Measurements from ENCODE around the gene MADCAM1. TPM values are rescaled to one million over a fixed set of nuclear protein-coding genes. Genes with fewer than 3 reads are reported as not detected.

The MADCAM1 gene
- total RNA-seq, 1 experiment from 2014 or later, result not detected

- peak in 1 of 2 experiments; percentile 43 for DNase-seq (ENCODE audit: low read depth in 1 of 2, low spot score in 2 of 2)
- no peak overlapping the region for H3K4me3 ChIP-seq
- no peak overlapping the region for H3K27ac ChIP-seq
Measured at GRCh38 chr19:498511-498891, 2.2 kb downstream of the MADCAM1 start.

GRCh38 chr19:498977-499623 is 2.8 kb downstream of the MADCAM1 start:
- Histone ChIP-seq H3K27ac (no peak overlapping the region), H3K9me3 (replicated peaks) (no peaks in the 10 kb centered on the region)

More at GRCh38 chr19:498511-498891, 2.2 kb downstream of the MADCAM1 start:
- no peaks in the 10 kb centered on the region for H3K4me1 ChIP-seq (replicated peaks)
- no peaks in the 10 kb centered on the region for H3K36me3 ChIP-seq
- peaks cover 20% of the 10 kb centered on the region for H3K27me3 ChIP-seq (replicated peaks)
- no peaks in the 10 kb centered on the region for H3K9me3 ChIP-seq (replicated peaks)

DNA sequence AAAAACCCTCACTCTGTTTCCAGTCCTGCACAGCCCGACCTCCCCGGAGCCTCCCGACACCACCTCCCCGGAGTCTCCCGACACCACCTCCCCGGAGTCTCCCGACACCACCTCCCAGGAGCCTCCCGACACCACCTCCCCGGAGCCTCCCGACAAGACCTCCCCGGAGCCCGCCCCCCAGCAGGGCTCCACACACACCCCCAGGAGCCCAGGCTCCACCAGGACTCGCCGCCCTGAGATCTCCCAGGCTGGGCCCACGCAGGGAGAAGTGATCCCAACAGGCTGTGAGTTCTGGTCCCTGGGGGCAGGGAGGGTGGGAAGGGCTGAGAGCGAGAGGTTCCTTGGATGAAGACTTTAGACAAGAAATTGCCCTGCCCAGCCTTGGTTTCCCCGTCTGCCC is 5.4 kb downstream of the MADCAM1 start:
- H3K36me3 ChIP-seq, result no peaks in the 10 kb centered on the region
- H3K4me3 ChIP-seq, result no peak overlapping the region
- DNase-seq (ENCODE audit: low read depth in 1 of 2, low spot score in 2 of 2), result no peak

More at GRCh38 chr19:498977-499623, 2.8 kb downstream of the MADCAM1 start:
- Histone ChIP-seq H3K4me1 (replicated peaks) (no peaks in the 10 kb centered on the region), H3K36me3 (no peaks in the 10 kb centered on the region), H3K4me3 (no peak overlapping the region), H3K27me3 (replicated peaks) (peaks cover 20% of the 10 kb centered on the region)
- DNase-seq (ENCODE audit: low read depth in 1 of 2, low spot score in 2 of 2), result no peak

DNA sequence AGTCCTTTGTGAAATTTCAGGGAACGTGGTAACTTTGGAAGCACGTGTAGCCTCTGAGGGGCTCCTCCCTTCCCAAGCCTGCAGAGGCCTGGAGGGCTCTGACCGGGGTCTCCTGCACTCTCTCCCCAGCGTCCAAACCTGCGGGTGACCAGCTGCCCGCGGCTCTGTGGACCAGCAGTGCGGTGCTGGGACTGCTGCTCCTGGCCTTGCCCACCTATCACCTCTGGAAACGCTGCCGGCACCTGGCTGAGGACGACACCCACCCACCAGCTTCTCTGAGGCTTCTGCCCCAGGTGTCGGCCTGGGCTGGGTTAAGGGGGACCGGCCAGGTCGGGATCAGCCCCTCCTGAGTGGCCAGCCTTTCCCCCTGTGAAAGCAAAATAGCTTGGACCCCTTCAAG is 8.3 kb downstream of the MADCAM1 start:
- Histone ChIP-seq H3K9me3 (replicated peaks) (no peaks in the 10 kb centered on the region), H3K27me3 (replicated peaks) (no peaks in the 10 kb centered on the region), H3K27ac (no peak overlapping the region), H3K4me3 (no peak overlapping the region), H3K4me1 (replicated peaks) (peaks cover 16% of the 10 kb centered on the region), H3K36me3 (peaks cover 7% of the 10 kb centered on the region)
- DNase-seq (ENCODE audit: low read depth in 1 of 2, low spot score in 2 of 2), result no peak

More for the DNA sequence above, 5.4 kb downstream of the MADCAM1 start:
- Histone ChIP-seq H3K27me3 (replicated peaks) (peaks cover 10% of the 10 kb centered on the region), H3K4me1 (replicated peaks) (peaks cover 7% of the 10 kb centered on the region), H3K9me3 (replicated peaks) (no peaks in the 10 kb centered on the region), H3K27ac (no peak overlapping the region)

- Histone ChIP-seq H3K4me3 (peak overlapping the region; percentile 91), H3K9me3 (replicated peaks) (no peaks in the 10 kb centered on the region), H3K36me3 (peaks cover 20% of the 10 kb centered on the region), H3K27ac (peak overlapping the region; percentile 87), H3K4me1 (replicated peaks) (peaks cover 16% of the 10 kb centered on the region), H3K27me3 (replicated peaks) (no peaks in the 10 kb centered on the region)
- DNase-seq (ENCODE audit: low read depth in 1 of 2, low spot score in 2 of 2), result peak; percentile 98 to 99
Measured at GRCh38 chr19:506404-507285, 10.4 kb downstream of the MADCAM1 start.

DNA sequence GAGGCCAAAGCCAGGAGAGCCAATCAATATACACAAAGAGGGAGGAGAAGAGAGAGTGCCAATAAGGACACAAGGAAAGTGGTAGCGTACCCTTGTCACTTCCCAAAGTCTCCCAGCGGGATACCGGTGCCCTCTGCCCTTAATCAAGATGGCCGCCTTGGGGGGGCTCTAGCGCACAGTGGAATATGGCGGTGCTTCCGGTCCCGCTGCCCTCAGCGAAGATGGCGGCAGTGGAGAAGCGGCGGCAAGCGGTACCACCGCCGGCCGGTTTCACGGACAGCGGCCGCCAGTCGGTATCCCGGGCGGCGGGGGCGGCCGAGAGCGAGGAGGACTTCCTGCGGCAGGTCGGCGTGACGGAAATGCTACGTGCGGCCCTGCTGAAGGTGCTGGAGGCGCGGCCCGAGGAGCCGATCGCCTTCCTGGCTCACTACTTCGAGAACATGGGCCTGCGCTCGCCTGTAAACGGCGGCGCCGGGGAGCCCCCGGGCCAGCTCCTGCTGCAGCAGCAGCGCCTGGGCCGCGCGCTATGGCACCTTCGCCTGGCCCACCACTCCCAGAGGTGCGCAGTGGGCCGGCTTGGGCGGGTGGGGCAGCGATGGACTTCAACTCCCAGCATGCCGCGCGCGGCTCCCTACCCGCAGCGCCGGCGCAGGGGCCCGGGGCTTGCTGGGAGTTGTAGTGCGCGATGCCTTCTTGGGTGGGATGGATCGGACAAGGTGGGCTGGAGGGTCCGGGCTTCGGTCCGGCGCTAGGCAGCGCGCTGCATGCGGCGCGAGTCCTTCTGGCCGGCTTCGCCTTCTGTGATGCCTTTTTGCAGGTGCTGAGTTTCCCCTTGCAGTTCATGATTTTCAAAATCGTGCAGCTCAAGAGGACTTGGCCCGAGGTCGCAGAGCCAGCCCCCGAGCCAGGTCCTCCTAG is 11.3 kb downstream of the MADCAM1 start, which contains the start of gene TPGS1:
TPGS1 (plus strand) TSS at position 212 of the 918 bp plus-strand sequence; CDS start at position 222, 10 bp downstream.
- peaks cover 16% of the 10 kb centered on the region for H3K4me1 ChIP-seq (replicated peaks)
- H3K27ac ChIP-seq, result peak within 1 kb of the TSS; percentile 87

DNA sequence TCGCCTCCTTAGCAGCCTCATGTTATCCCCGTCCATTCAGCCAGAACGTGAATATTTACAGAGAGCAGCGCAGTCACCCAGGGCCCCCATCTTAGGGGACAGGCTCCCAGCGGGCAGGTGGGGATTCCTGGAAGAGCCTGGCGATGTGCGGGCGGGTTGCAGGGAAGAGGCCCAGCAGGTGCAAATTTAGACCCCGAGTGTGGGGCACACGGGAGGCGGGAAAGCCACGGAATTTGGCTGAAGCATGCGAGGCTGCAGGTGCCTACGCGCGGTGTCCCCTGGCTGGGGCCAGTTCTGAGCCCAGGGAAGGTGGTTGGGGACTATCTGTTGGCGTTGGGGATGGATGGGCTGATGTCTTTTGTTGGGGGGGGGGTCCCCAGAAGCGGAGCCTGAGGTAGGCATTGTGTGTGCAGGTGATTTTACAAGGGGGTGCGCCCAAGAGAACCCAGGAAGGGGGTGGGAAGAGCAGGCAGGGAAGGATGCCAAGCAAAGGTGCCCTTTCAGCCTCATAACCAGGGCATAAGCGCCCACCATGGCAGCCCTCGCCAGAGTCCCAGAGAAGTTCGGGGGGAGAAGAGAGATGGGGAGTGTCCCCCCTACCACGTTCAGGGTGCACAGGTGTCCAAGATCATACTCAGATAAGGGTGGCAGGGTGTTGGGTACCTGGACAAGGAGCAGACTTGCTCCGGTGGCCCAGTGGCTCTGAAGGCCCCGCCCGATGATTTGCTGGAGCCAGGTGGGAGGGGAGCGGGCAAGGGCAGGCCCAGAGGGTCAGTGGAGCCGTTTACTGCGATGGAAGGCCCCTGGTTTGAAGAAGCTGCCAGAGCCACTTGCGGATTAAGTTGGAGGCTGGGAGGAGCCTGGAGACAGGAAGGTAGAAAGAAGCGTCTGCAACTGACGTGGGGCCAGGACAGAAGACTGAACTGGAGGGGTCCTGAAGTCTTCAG is 12.2 kb downstream of the MADCAM1 start:
- no peaks in the 10 kb centered on the region for H3K27me3 ChIP-seq (replicated peaks)
- no peak for DNase-seq (ENCODE audit: low read depth in 1 of 2, low spot score in 2 of 2)
- H3K4me1 ChIP-seq (replicated peaks), result peaks cover 16% of the 10 kb centered on the region
- no peak overlapping the region for H3K27ac ChIP-seq
- H3K9me3 ChIP-seq (replicated peaks), result no peaks in the 10 kb centered on the region
- peaks cover 20% of the 10 kb centered on the region for H3K36me3 ChIP-seq
- H3K4me3 ChIP-seq, result peak overlapping the region; percentile 91

More for the DNA sequence above, 11.3 kb downstream of the MADCAM1 start, which contains the start of gene TPGS1:
- H3K4me3 ChIP-seq, result peak within 1 kb of the TSS; percentile 91
- peak; percentile 75 to 100 for DNase-seq (ENCODE audit: low read depth in 1 of 2, low spot score in 2 of 2)
- no peaks in the 10 kb centered on the region for H3K9me3 ChIP-seq (replicated peaks)
- H3K36me3 ChIP-seq, result peaks cover 20% of the 10 kb centered on the region
- H3K27me3 ChIP-seq (replicated peaks), result no peaks in the 10 kb centered on the region

- Histone ChIP-seq H3K27ac (no peak overlapping the region), H3K9me3 (replicated peaks) (no peaks in the 10 kb centered on the region), H3K36me3 (peaks cover 29% of the 10 kb centered on the region), H3K4me1 (replicated peaks) (peaks cover 16% of the 10 kb centered on the region), H3K27me3 (replicated peaks) (no peaks in the 10 kb centered on the region), H3K4me3 (no peak overlapping the region)
- peak; percentile 64 to 86 for DNase-seq (ENCODE audit: low read depth in 1 of 2, low spot score in 2 of 2)
Measured at GRCh38 chr19:510606-511100, 14.4 kb downstream of the MADCAM1 start.

DNA sequence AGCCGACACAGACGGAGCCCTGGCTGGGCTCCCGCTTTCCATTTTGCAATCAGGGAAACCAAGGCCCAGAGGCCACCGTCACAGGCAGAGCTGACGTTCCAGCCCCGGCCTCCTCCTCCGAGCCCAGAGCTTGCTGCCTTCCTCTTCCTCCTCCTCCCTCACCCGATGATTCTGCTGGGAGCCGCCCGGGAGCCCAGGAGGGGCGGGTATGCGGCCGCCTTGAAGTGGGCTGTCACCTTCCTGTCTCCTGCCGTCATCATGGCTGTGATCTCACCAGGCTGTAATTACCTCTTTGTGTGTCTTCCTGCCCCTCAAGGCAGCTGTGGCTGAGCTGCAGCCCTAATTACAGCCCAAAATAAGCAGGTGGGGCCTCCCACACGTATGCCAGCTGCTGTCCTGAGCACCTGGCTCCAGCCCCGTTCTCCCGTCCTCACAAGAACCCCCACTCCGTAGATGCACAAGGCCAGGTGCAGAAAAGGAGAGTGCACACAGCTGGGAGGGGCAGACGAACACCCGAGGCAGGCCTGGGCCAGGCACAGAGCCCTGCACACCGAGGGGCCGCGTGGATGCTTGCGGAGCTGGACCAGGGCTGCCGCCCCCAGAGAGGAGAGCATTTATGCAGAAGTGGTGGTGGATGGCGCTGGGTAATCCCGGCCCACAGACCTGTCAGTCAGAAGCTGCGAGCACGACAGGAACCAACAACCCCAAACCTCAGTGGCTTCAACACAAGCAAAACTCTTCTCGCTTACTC is 15.0 kb downstream of the MADCAM1 start:
- Histone ChIP-seq H3K9me3 (replicated peaks) (no peaks in the 10 kb centered on the region), H3K27me3 (replicated peaks) (no peaks in the 10 kb centered on the region), H3K27ac (no peak overlapping the region), H3K36me3 (peaks cover 29% of the 10 kb centered on the region), H3K4me1 (replicated peaks) (peaks cover 12% of the 10 kb centered on the region), H3K4me3 (no peak overlapping the region)
- no peak for DNase-seq (ENCODE audit: low read depth in 1 of 2, low spot score in 2 of 2)

GRCh38 chr19:512547-513365 is 16.5 kb downstream of the MADCAM1 start:
- Histone ChIP-seq H3K27me3 (replicated peaks) (no peaks in the 10 kb centered on the region), H3K4me1 (replicated peaks) (peaks cover 7% of the 10 kb centered on the region), H3K9me3 (replicated peaks) (no peaks in the 10 kb centered on the region), H3K36me3 (peaks cover 26% of the 10 kb centered on the region), H3K27ac (no peak overlapping the region), H3K4me3 (no peak overlapping the region)
- DNase-seq (ENCODE audit: low read depth in 1 of 2, low spot score in 2 of 2), result peak in 1 of 2 experiments; percentile 45

Data from SJSA1 (cell line).